ENCODE data around the gene PRR32. TPM values are rescaled to one million over a fixed set of nuclear protein-coding genes. Genes with fewer than 3 reads are reported as not detected.

Gene PRR32
- total RNA-seq (not detected), total RNA-seq (0 to 0.07 (median 0) reads per million in 172 experiments)
- not detected for polyA plus RNA-seq (2013, experiment 1 of 2)
- polyA plus RNA-seq (2013, experiment 2 of 2): 3.6 TPM

GRCh38 chrX:126819429-126819828 lies at the start of gene PRR32:
Gene PRR32 (plus strand): TSS chrX:126819729. CDS start chrX:126819844, 115 bp downstream.
- DNase-seq: no peak
- ATAC-seq (ENCODE audit: poor library complexity): no peak
- no peaks in the 10 kb centered on the region for H3K27me3 Mint-ChIP-seq
- Histone ChIP-seq H3K4me3 (ENCODE audit: low read length) (no peak within 1 kb of the TSS), H3K4me1 (ENCODE audit: insufficient read depth, low read length) (no peaks in the 10 kb centered on the region), H3K9me3 (ENCODE audit: control insufficient read depth in 1 of 2, insufficient read depth in 1 of 2, low read length in 2 of 2) (no peaks in the 10 kb centered on the region), H3K36me3 (ENCODE audit: insufficient read depth, low read length) (no peaks in the 10 kb centered on the region), H3K27ac (ENCODE audit: low read depth in 1 of 2, low read length in 2 of 2) (no peak within 1 kb of the TSS), H3K27me3 (ENCODE audit: control insufficient read depth in 1 of 2, insufficient read depth in 2 of 2, low read length in 2 of 2) (no peaks in the 10 kb centered on the region)
- no peak for TF ChIP-seq CTCF (IDR thresholded peaks at IDR 0.05)
- intact Hi-C loops (cut with DNase I, micrococcal nuclease): no loop called here
- H3K4me1 Mint-ChIP-seq (ENCODE audit: low read depth): no peaks in the 10 kb centered on the region
- ChIA-PET CTCF (no interaction called here), POLR2A (no interaction called here)
- no peaks in the 10 kb centered on the region for H3K36me3 Mint-ChIP-seq (ENCODE audit: low read depth)
- H3K27ac Mint-ChIP-seq: no peak within 1 kb of the TSS
- no peak within 1 kb of the TSS for H3K4me3 Mint-ChIP-seq
- no peaks in the 10 kb centered on the region for H3K9me3 Mint-ChIP-seq

- intact Hi-C loops (cut with DNase I, micrococcal nuclease): no loop called here
- no peak overlapping the region for H3K27ac ChIP-seq (ENCODE audit: low read depth in 1 of 2, low read length in 2 of 2)
- Mint-ChIP-seq H3K36me3 (ENCODE audit: low read depth) (no peaks in the 10 kb centered on the region), H3K4me1 (ENCODE audit: low read depth) (no peaks in the 10 kb centered on the region), H3K27me3 (no peaks in the 10 kb centered on the region), H3K27ac (no peak overlapping the region), H3K9me3 (no peaks in the 10 kb centered on the region), H3K4me3 (no peak overlapping the region)
- H3K36me3 ChIP-seq (ENCODE audit: insufficient read depth, low read length): no peaks in the 10 kb centered on the region
- no peaks in the 10 kb centered on the region for H3K4me1 ChIP-seq (ENCODE audit: insufficient read depth, low read length)
- H3K27me3 ChIP-seq (ENCODE audit: control insufficient read depth in 1 of 2, insufficient read depth in 2 of 2, low read length in 2 of 2): no peaks in the 10 kb centered on the region
- ChIA-PET POLR2A (no interaction called here), CTCF (no interaction called here)
- H3K9me3 ChIP-seq (ENCODE audit: control insufficient read depth in 1 of 2, insufficient read depth in 1 of 2, low read length in 2 of 2): no peaks in the 10 kb centered on the region
- no peak overlapping the region for H3K4me3 ChIP-seq (ENCODE audit: low read length)
- DNase-seq (no peak), ATAC-seq (ENCODE audit: poor library complexity) (no peak)
- no peak for TF ChIP-seq CTCF (IDR thresholded peaks at IDR 0.05)
Measured at GRCh38 chrX:126770179-126770578, 49.4 kb upstream of the PRR32 start.

GRCh38 chrX:126785539-126785938 lies 34.0 kb upstream of the PRR32 start:
- no peaks in the 10 kb centered on the region for H3K4me1 Mint-ChIP-seq (ENCODE audit: low read depth)
- CTCF ChIA-PET: no interaction called here
- DNase-seq: no peak
- Histone ChIP-seq H3K4me1 (ENCODE audit: insufficient read depth, low read length) (no peaks in the 10 kb centered on the region), H3K27ac (ENCODE audit: low read depth in 1 of 2, low read length in 2 of 2) (no peak overlapping the region), H3K27me3 (ENCODE audit: control insufficient read depth in 1 of 2, insufficient read depth in 2 of 2, low read length in 2 of 2) (no peaks in the 10 kb centered on the region), H3K9me3 (ENCODE audit: control insufficient read depth in 1 of 2, insufficient read depth in 1 of 2, low read length in 2 of 2) (no peaks in the 10 kb centered on the region), H3K36me3 (ENCODE audit: insufficient read depth, low read length) (no peaks in the 10 kb centered on the region), H3K4me3 (ENCODE audit: low read length) (no peak overlapping the region)
- no peak overlapping the region for H3K4me3 Mint-ChIP-seq
- no peak overlapping the region for H3K27ac Mint-ChIP-seq
- intact Hi-C loops (cut with DNase I, micrococcal nuclease): no loop called here
- H3K9me3 Mint-ChIP-seq: no peaks in the 10 kb centered on the region
- POLR2A ChIA-PET: no interaction called here
- no peaks in the 10 kb centered on the region for H3K36me3 Mint-ChIP-seq (ENCODE audit: low read depth)
- no peak for ATAC-seq (ENCODE audit: poor library complexity)
- H3K27me3 Mint-ChIP-seq: no peaks in the 10 kb centered on the region
- no peak for TF ChIP-seq CTCF (IDR thresholded peaks at IDR 0.05)

All from CD4-positive, alpha-beta T cell (primary cell).